GM12878 (cell line): ENCODE measurements around the gene IFNAR1. TPM values are rescaled to one million over a fixed set of nuclear protein-coding genes. Genes with fewer than 3 reads are reported as not detected.

Source experiments
- ATAC-seq: fragments of 200-7000 bp; cut with Tn5 transposase; 3 replicates; pipeline ENCODE4 v1.9.1; 2020; ENCODE audit warnings: mild to moderate bottlenecking, moderate library complexity
- BruUV-seq: library from RNA; stranded (reverse); fragments of 400-500 nt; replicated peaks from 2 replicates; lab custom pipeline; 2021; lab: Mats Ljungman, UMichigan
- CTCF ChIA-PET: fragments of 300-600 bp; sonication (Branson Sonifier 250); formaldehyde crosslinking; extraction: SDS; loops from one replicate; lab custom pipeline; 2021; ENCODE audit warnings: inconsistent platforms; lab: Yijun Ruan, JAX
- POLR2A ChIA-PET: fragments of 350-600 bp; formaldehyde crosslinking; extraction: SDS; loops from one replicate; lab custom pipeline; 2021; ENCODE audit warnings: inconsistent platforms; lab: Charles Lee
- RAD21 ChIA-PET: fragments of 300-600 bp; sonication (Branson Sonifier 250); formaldehyde crosslinking; loops from one replicate; lab custom pipeline; 2023; ENCODE audit warnings: antibody characterized with exemption; ENCODE audit not compliant: unreplicated experiment; lab: Charles Lee
- SMC1A ChIA-PET: fragments of 300-600 bp; sonication (Branson Sonifier 250); formaldehyde crosslinking; loops from one replicate; lab custom pipeline; 2023; ENCODE audit not compliant: unreplicated experiment, uncharacterized antibody; lab: Charles Lee
- DNase-seq: peaks from one replicate; pipeline ENCODE4 v3.0.0-alpha.2; 2011; ENCODE audit warnings: low read depth, low spot score
- FAIRE-seq: peaks from 3 replicates; lab custom pipeline; 2011; peaks lifted over from hg19 to GRCh38; lab: Jason Lieb, UNC
- H2AFZ ChIP-seq: 2 replicates; pipeline ENCODE4 v1.6.0; 2011; ENCODE audit warnings: low read depth, low read length, control low read depth; ENCODE audit not compliant: control insufficient read depth
- H3K27ac ChIP-seq: 2 replicates; pipeline ENCODE4 v1.5.1; 2011; ENCODE audit warnings: control low read depth; ENCODE audit not compliant: control insufficient read depth, insufficient read depth
- H3K27me3 ChIP-seq, 2 experiments: replicated peaks in 1 of 2; 2 replicates each; pipeline versions ENCODE4 v1.6.0 to v1.6.1; 2011; ENCODE audit warnings: low read length in 1 of 2; ENCODE audit not compliant: control insufficient read depth in 2 of 2, insufficient read depth in 2 of 2
- H3K36me3 ChIP-seq, 2 experiments: 2 replicates each; pipeline ENCODE4 v1.5.1; 2011; ENCODE audit warnings: low read length in 1 of 2; ENCODE audit not compliant: control insufficient read depth in 2 of 2, insufficient read depth in 2 of 2
- H3K4me1 ChIP-seq: 2 replicates; pipeline ENCODE4 v1.6.1; 2011; ENCODE audit warnings: mild to moderate bottlenecking, low read length, moderate library complexity, mixed read lengths; ENCODE audit not compliant: control insufficient read depth, insufficient read depth
- H3K4me2 ChIP-seq: 2 replicates; pipeline ENCODE4 v1.6.0; 2011; ENCODE audit warnings: control low read depth; ENCODE audit not compliant: control insufficient read depth, insufficient read depth
- H3K4me3 ChIP-seq: fragments of 200-600 bp; sonication (generic); 2 replicates; pipeline ENCODE4 v1.5.1; 2016
- H3K79me2 ChIP-seq: 2 replicates; pipeline ENCODE4 v1.6.0; 2011; ENCODE audit warnings: low read length; ENCODE audit not compliant: control insufficient read depth, insufficient read depth
- H3K9ac ChIP-seq: 2 replicates; pipeline ENCODE4 v1.8.0; 2011; ENCODE audit warnings: low read length, control low read depth, mixed read lengths; ENCODE audit not compliant: control insufficient read depth, insufficient read depth
- H3K9me3 ChIP-seq: replicated peaks from 3 replicates; pipeline ENCODE4 v1.5.1; 2011; ENCODE audit warnings: mild to moderate bottlenecking, low read length; ENCODE audit not compliant: control insufficient read depth, insufficient read depth
- H4K20me1 ChIP-seq: 2 replicates; pipeline ENCODE4 v1.6.0; 2011; ENCODE audit not compliant: control insufficient read depth, insufficient read depth
- EGR1 ChIP-seq, 2 experiments: IDR thresholded peaks; 1 replicate in 1 of 2; 2 replicates in 1 of 2; pipeline ENCODE4 v1.6.1; 2011 to 2012; ENCODE audit warnings: low read depth in 2 of 2, low read length in 2 of 2, borderline replicate concordance in 1 of 2, mild to moderate bottlenecking in 1 of 2, moderate library complexity in 1 of 2
- GABPA ChIP-seq: IDR thresholded peaks from 2 replicates; pipeline ENCODE4 v1.6.1; 2014; ENCODE audit warnings: antibody characterized with exemption, low read depth, mild to moderate bottlenecking, inconsistent platforms
- MTA3 ChIP-seq: IDR thresholded peaks from 2 replicates; pipeline ENCODE4 v1.6.1; 2012; ENCODE audit warnings: low read length, inconsistent platforms, borderline replicate concordance
- POLR2A ChIP-seq: IDR thresholded peaks from 2 replicates; pipeline ENCODE4 v1.6.1; 2011; ENCODE audit warnings: low read depth, mild to moderate bottlenecking, low read length
- POU2F2 ChIP-seq: IDR thresholded peaks from 3 replicates; pipeline ENCODE4 v1.6.1; 2011; ENCODE audit warnings: low read depth, mild to moderate bottlenecking, low read length, borderline replicate concordance
- RB1 ChIP-seq: fragments of 450-650 bp; formaldehyde crosslinking; IDR thresholded peaks from 2 replicates; pipeline ENCODE4 v1.6.1; 2017; ENCODE audit warnings: mild to moderate bottlenecking, borderline replicate concordance
- SMARCA5 ChIP-seq: fragments of 450-650 bp; IDR thresholded peaks from 2 replicates; pipeline ENCODE4 v1.6.1; 2017; ENCODE audit warnings: mild to moderate bottlenecking
- SREBF2 ChIP-seq: IDR thresholded peaks from 2 replicates; pipeline ENCODE4 v1.6.1; 2012; ENCODE audit warnings: mild to moderate bottlenecking, low read length
- STAT3 ChIP-seq: IDR thresholded peaks from 2 replicates; pipeline ENCODE4 v1.6.1; 2011; ENCODE audit warnings: low read depth, low read length, improper control_type of control experiment
- TBL1XR1 ChIP-seq: IDR thresholded peaks from 2 replicates; pipeline ENCODE4 v1.6.1; 2012; ENCODE audit warnings: low read depth, low read length, improper control_type of control experiment
- WGBS: methylation state at CpG from one replicate; pipeline ENCODE4 v1.1.6; 2016; ENCODE audit warnings: low lambda C conversion rate; ENCODE audit not compliant: insufficient replicate concordance, insufficient coverage; ENCODE audit errors: missing lambda C conversion rate; 5-methylcytosine and 5-hydroxymethylcytosine counted together
- in situ Hi-C: fragments of 300-500 bp; cut with MboI; formaldehyde crosslinking; loops from 9 replicates; pipeline ENCODE4 v1.14.3; 2018; ENCODE audit warnings: mixed read lengths
- intact Hi-C: fragments of 100-400 bp; cut with micrococcal nuclease; formaldehyde crosslinking; loops from one replicate; pipeline ENCODE4 v1.14.2; 2022; ENCODE audit not compliant: unreplicated experiment
- polyA plus RNA-seq, 11 experiments: library from polyadenylated mRNA; depleted of rRNA in 4 of 11; unstranded in 6 of 11; stranded (reverse) in 5 of 11; fragments of >200 nt; fragmentation: Nextera tagmentation in 4 of 11; fragmentation: Illumina TruSeq in 1 of 11; extraction: Ambion mirVana in 4 of 11; extraction: Trizol in 1 of 11; gene quantifications; 1 replicate in 1 of 11; 2 replicates in 10 of 11; pipeline versions ENCODE4 v1.2.1 to v1.2.3, GENCODE V29; 2011 to 2016; ENCODE audit warnings: inconsistent platforms in 2 of 11, missing spikeins in 2 of 11, low read depth in 1 of 11
- total RNA-seq, 4 experiments: library from RNA; depleted of rRNA in 3 of 4; stranded (reverse); fragments of >200 nt in 3 of 4; fragmentation: Illumina TruSeq in 1 of 4; extraction: Trizol in 1 of 4; gene quantifications; 2 replicates each; pipeline versions ENCODE4 v1.2.1 to v1.2.3, GENCODE V29; 2013 to 2021
- TF ChIP-seq, protein P1 (sequence below): IDR thresholded peaks from 2 replicates; pipeline ENCODE4 v1.6.1; 2012; ENCODE audit warnings: low read depth, low read length, improper control_type of control experiment

Gene IFNAR1
- total and polyA plus RNA-seq, 10 of the 15 experiments (the other 5 are each of a cell fraction or from before 2014, with no cell fraction given) = 12.0 to 62.4 (median 24.6) TPM

DNA sequence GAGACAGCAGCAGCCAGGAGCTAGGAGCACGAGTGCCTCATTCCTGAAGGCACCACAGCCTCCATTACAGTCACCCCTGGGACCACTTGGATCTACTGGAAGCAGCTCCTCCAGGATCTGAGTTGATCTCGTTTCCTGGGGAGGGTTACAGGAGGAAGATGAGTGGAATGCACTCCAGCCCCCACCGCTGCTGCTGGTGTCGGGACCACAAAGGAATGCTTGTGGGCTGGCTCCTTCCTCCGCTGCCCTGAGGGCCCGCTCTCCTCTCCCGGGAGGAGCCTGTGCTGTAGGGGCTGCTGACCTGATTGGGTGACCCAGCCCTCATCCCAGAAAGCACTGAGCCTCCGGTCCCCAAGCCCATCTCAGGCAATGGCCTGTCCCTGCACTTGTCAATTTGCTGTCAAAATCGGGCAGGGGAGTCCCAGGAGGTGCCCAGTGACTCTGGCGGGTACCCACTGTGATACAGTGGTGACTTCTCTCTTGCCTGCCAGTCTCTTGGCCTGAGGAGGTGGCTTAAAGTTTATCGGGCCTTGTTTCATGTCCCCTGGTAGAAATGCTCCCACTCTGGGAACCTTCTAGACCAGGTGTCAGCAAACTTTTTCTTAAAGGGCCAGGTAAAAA, 35.5 kb upstream of the IFNAR1 start (continued):
- TF ChIP-seq, protein P1, sequence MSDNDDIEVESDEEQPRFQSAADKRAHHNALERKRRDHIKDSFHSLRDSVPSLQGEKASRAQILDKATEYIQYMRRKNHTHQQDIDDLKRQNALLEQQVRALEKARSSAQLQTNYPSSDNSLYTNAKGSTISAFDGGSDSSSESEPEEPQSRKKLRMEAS = no peak
- TF ChIP-seq EGR1 (IDR thresholded peaks at IDR 0.05; ENCODE audit: borderline replicate concordance in 1 of 2, low read depth in 2 of 2, low read length in 2 of 2) (no peak), MTA3 (no peak), TBL1XR1 (no peak), POU2F2 (no peak), SMARCA5 (no peak), SREBF2 (no peak), RB1 (no peak), GABPA (no peak)

DNA sequence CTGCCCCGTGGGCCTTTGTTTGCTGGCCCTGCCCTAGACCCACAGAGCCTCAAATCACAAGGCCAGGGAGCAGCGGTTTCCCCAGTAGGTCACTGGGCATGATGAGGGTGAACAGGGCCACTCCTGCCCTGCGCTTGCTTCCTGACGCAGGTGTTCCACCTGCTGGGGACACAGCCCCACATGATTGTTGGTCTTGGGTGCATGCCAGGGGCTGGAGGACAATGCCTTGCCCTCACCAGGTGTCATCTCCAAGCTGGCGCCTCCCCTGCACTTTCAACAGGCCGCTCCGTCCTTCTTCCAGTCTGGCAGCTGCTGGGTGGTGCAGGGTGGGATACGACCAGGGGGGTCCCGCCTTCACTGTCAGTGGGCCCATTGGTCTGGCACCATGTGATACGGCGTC, 34.3 kb upstream of the IFNAR1 start:
- Histone ChIP-seq H3K4me1 (no peaks in the 10 kb centered on the region), H3K27ac (no peak overlapping the region), H3K27me3 (no peaks in the 10 kb centered on the region), H3K4me3 (no peak overlapping the region), H3K9ac (no peak overlapping the region), H2AFZ (no peak overlapping the region), H3K9me3 (no peaks in the 10 kb centered on the region), H3K79me2 (no peaks in the 10 kb centered on the region), H4K20me1 (no peaks in the 10 kb centered on the region), H3K36me3 (peaks cover 2 to 15% of the 10 kb centered on the region in 2 experiments; a peak in 3 of 4 replicates), H3K4me2 (no peak overlapping the region)
- ChIA-PET SMC1A (no interaction called here), CTCF (no interaction called here), POLR2A (no interaction called here), RAD21 (no interaction called here)
- WGBS = 96% methylated on average over 11 of the region's 11 CpGs
- FAIRE-seq (no peak), ATAC-seq (no peak), DNase-seq (no peak)
- no TSS peak for BruUV-seq
- in situ Hi-C loops (no loop called here), intact Hi-C loops (no loop called here)
- TF ChIP-seq STAT3 = no peak
- TF ChIP-seq POLR2A = 0 out of 2 replicates have a peak, but pooled peaks have one; percentile 34
